HL-60 (cell line): ENCODE data around the gene TECTB.

Experiments
- DNase-seq, 2 experiments: peaks; one replicate each; pipeline ENCODE4 v3.0.0-alpha.2; 2010 to 2020; ENCODE audit warnings: low read depth in 1 of 2, low spot score in 1 of 2
- H3K27ac ChIP-seq: fragments of 250-450 bp; sonication (Bioruptor Pico); replicated peaks from 2 replicates; pipeline ENCODE4 v1.5.1; 2020; ENCODE audit warnings: mild to moderate bottlenecking, moderate library complexity
- H3K27me3 ChIP-seq: fragments of 250-450 bp; sonication (Bioruptor Pico); 2 replicates; pipeline ENCODE4 v1.5.1; 2021; ENCODE audit warnings: mild to moderate bottlenecking, moderate library complexity; ENCODE audit not compliant: insufficient read depth, poor library complexity, severe bottlenecking
- H3K4me3 ChIP-seq: replicated peaks from 2 replicates; pipeline ENCODE4 v1.5.1; 2011; ENCODE audit warnings: mild to moderate bottlenecking, control low read depth, low read length; ENCODE audit not compliant: insufficient read depth
- CTCF ChIP-seq: IDR thresholded peaks from one replicate; pipeline ENCODE4 v1.5.1; 2011; ENCODE audit warnings: low read length, control low read depth, inconsistent platforms; ENCODE audit not compliant: insufficient read depth
- GABPA ChIP-seq: IDR thresholded peaks from 2 replicates; pipeline ENCODE4 v1.6.1; 2012; ENCODE audit warnings: low read depth
- POLR2AphosphoS5 ChIP-seq: IDR thresholded peaks from 2 replicates; pipeline ENCODE4 v1.6.1; 2012; ENCODE audit warnings: low read depth
- REST ChIP-seq: IDR thresholded peaks from 2 replicates; pipeline ENCODE4 v1.6.1; 2012; ENCODE audit warnings: low read depth; ENCODE audit not compliant: insufficient replicate concordance
- SPI1 ChIP-seq: IDR thresholded peaks from 2 replicates; pipeline ENCODE4 v1.6.1; 2012; ENCODE audit warnings: low read depth, mild to moderate bottlenecking, borderline replicate concordance

The TECTB gene

GRCh38 chr10:112244197-112244596, 39.0 kb upstream of the TECTB start:
- no peak for DNase-seq
- Histone ChIP-seq H3K27me3 (no peaks in the 10 kb centered on the region), H3K27ac (no peak overlapping the region), H3K4me3 (no peak overlapping the region)
- TF ChIP-seq SPI1 (no peak), POLR2AphosphoS5 (no peak), CTCF (no peak), GABPA (no peak), REST (no peak)

GRCh38 chr10:112247791-112248190, 35.4 kb upstream of the TECTB start:
- Histone ChIP-seq H3K27ac (no peak overlapping the region), H3K4me3 (no peak overlapping the region), H3K27me3 (no peaks in the 10 kb centered on the region)
- no peak for TF ChIP-seq POLR2AphosphoS5
- TF ChIP-seq SPI1: no peak
- TF ChIP-seq GABPA: no peak
- TF ChIP-seq REST: no peak
- no peak for TF ChIP-seq CTCF
- DNase-seq: no peak

- Histone ChIP-seq H3K27me3 (no peaks in the 10 kb centered on the region), H3K27ac (no peak overlapping the region), H3K4me3 (no peak overlapping the region)
- DNase-seq: no peak
- TF ChIP-seq SPI1 (no peak), POLR2AphosphoS5 (no peak), REST (no peak), CTCF (no peak), GABPA (no peak)
These were observed 34.5 kb upstream of the TECTB start for GRCh38 chr10:112248584-112249295.
